Daoy (cell line): ENCODE data around the gene FBXW11. TPM values are rescaled to one million over a fixed set of nuclear protein-coding genes. Genes with fewer than 3 reads are reported as not detected.
"Not testable (repeated sequence)": the region's sequence is repeated elsewhere in the genome, so short reads cannot be mapped to it uniquely, and the experiment has no call there.

Experiments used
- DNase-seq: peaks from one replicate; pipeline ENCODE4 v3.0.0-alpha.2; 2015; ENCODE audit warnings: low read depth
- total RNA-seq: library from RNA; depleted of rRNA; stranded (reverse); fragments of >200 nt; shearing (Covaris generic); gene quantifications from 2 replicates; pipeline ENCODE4 v1.2.3, GENCODE V29; 2014

Gene FBXW11
- total RNA-seq, 1 experiment from 2014 or later, result 75.2 TPM

DNA sequence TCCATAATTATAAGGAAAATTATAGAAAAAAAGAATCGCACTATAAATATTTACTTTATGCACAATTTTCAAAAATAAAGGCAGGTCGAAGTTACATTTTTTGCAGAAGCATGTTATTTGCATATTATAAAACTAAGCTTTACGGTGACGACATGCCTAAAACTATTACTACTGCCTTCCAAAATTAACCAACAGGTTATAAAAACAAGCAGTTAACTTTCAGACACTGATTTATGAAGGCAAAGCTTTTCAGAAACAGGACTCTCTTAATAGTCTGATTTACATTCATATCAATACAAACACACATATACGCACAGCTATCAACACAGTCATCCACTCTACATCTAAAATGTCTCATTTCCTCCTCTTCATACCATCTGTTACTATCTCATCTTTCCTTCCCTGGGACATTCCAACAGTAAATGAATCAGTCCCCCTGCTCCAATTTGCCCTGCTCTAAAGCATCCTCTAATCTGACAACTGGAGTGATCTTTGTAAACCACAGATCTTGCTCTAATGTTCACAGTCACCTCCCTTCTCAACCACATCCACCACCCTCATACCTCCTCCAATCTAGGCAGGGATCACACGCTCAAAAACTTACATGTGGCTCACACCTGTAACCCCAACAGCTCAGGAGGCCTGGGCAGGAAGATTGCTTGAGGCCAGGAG, 21.6 kb downstream of the FBXW11 start:
- peak; percentile 90 for DNase-seq

DNA sequence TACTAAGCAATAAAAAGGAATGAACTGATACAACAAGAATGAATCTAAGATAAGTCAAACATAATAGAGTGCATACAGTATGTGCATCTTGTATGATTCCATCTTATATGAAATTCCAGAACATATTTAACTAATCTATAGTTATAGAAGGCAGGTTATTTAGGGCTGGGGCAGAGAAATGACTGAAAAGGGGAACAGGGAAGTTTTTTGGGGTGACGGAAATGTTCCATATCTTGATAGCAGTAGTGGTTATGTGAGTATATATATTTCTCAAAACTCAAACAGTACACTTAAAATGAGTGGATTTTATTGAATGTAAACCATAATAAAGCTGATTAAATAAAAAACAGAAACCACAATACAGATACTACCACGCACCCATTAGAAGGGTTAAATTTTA, 24.6 kb downstream of the FBXW11 start:
- DNase-seq, result no peak

DNA sequence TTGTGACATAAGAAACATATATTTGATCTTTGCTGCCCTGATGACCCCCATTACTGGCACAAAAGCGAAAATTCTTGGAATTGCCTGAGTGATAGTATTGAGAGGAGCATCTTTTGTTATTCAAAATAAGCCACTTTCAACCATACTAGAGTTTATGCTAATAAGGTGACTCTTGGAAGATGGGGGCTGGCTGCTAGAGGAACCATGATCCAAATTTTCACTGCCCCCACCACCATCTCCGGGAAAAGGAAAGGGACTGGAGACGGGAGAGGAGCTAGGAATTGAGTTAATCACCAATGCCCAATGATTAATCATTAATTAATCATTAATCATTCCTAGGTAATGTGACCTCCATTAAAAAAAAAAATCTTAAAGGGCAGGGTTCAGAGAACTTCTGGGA, 25.6 kb downstream of the FBXW11 start:
- DNase-seq, result no peak

DNA sequence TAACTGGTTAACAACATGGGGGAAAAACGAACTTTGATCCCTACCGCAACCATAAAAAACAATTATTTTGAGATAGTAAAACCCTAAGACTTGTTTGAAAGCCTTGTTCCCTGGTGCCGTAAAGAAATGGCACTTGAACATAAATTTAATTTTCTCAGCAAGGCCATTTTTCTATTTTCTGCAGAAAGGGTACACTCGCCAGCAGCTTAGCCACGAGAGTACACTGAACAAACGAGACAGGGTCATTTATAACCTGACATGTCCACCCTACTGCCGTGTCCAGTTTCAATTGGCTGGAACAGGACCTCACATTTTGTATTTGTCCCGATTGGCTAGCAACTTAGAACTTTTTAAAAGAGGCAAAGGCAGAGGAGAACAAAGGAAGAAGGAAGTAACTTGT, 26.8 kb downstream of the FBXW11 start:
- no peak for DNase-seq

DNA sequence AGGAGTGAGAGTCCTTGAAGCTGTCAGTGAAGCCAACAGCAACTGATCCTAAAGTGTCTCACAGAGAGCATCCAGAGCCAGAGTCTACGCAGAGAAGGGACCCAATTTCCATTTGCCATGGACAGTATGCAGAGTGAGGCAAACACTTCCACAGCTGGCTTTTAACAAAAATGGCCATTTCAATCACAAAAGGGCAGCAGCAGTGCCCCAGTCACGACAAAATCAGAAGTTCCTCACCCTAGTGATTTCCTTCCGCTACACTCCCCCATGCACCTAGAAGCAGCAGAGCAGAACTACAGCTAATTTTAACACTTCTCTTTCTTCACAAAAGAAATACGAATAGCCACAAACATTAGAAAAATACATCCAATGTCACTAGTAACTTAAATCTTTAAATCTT, 27.9 kb downstream of the FBXW11 start:
- no peak for DNase-seq

DNA sequence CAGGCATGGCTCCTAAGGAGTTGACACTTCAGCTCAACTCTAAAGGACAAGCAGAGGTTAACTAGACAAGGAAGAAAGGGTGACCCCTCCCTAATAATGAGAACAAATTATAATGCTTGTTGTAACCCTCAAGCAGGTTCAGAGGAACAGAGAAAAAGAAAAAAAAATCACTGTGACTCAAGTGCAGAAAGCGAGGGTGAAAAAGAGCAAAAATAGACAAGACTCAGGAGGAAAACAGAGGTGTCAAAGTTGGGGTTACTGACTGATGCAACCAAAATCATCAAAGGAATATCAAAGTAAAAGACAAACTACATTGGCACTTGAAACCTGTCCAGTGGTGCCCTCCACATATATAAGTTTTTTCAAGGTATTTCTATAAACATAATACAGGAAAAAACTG, 28.4 kb downstream of the FBXW11 start:
- DNase-seq, result no peak

DNA sequence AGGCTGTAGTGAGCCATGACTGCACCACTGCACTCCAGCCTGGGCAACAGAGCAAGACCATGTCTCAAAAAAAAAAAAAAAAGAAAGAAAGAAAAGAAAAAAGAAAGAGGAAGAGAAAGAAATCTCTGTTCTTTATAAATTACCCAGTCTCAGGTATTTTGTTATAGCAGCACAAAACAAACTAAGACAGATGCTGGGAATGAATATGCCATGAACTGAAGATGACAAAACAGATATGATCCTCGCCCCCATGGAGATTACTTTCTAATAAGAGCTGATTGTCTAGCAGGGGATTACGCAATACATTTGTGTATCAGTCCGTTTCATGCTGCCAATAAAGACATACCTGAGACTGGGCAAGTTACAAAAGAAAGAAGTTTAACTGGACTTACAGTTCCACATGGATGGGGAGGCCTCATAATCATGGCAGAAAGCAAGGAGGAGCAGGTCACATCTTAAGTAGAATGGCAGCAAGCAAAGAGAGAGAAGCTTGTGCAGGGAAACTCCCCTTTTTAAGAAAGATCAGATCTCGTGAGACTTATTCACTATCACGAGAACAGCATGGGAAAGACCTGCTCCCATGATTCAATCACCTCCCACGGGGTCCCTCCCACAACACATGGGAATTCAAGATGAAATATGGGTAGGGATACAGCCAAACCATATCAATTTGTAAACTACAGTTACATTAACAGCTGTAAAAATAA, 29.0 kb downstream of the FBXW11 start:
- DNase-seq, result not testable (repeated sequence)

DNA sequence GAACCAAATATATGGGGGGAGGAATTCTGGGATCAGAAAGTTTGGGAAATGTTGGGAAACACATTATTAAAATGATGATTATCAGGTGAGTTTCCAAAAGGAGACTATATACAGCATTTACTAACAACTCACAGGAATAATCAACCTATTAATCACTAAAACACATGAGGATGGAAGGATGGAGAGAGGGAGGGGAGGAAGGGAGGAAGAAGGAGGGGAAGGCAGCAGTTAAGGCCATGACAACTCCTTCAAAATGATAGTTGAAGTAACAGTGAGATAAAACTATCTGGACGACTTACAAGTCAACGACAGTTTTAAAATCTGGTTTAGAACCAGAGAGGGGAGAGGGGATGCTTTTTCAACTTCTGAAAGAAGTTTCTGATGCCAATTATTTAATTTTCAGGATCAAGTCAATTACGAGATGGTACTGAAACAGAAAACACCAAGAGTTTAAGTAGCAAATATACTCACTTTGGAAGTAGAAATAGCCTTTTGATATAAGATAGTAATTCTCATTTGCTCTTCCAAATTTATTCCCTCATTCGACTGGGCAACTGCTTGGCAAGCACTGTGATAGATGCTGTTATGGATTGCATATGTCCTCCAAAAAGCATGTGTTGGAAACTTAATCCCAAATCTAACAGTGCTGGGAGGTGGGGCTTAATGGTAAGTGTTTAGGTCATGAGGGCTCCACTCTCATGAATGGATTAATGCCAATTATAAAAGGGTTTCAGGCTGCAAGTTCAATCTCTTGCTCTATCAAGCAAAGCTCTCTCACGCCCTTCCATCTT, 30.4 kb downstream of the FBXW11 start:
- no peak for DNase-seq

DNA sequence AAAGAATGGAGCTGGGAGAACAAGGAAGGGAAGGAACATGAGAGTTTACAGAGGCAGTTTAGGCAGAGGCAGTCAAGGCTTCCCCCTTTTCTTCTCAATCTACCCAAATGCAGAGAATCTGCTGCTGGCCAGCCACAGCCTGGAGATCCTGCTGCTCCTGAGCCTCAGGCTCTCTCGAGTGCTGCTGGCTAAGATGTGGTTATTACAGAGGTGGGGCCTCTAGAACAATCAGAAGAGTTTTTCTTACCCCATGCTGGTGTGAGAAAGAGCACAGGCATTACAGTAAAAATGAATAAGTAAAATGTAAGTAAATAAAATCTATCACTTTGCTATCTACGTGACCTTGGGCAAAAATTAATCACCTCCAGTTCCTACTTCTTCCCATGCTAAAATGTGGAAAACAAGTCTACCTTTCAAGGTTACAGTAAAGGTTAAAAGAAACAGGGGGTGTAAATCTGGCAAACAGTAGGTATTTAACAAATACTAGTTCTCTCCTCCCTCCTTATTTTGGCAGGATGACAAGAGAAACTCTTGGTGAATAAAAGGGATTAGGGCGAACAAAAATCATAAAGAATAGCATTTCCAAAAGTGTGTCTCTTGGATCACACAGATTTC, 31.1 kb downstream of the FBXW11 start:
- DNase-seq, result peak; percentile 73

DNA sequence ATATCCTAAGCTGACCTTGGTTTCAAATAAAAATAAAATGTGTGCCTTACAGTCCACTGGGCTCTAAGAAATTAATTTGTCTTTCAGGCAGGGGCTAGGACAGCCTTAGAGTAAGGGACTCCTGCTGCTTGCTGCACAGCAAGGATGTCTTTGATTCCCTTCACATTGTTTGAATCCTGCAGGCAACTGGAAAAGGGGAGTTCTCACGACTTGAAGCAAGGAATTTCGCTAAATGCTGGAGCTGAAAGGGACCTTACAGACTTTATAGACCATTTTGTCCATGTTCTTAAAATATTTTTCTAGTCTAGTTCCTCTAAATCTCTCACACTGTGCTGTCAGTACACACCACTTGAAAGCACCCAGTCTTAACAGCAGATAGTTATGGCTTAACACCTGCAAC, 35.6 kb downstream of the FBXW11 start:
- DNase-seq, result no peak

DNA sequence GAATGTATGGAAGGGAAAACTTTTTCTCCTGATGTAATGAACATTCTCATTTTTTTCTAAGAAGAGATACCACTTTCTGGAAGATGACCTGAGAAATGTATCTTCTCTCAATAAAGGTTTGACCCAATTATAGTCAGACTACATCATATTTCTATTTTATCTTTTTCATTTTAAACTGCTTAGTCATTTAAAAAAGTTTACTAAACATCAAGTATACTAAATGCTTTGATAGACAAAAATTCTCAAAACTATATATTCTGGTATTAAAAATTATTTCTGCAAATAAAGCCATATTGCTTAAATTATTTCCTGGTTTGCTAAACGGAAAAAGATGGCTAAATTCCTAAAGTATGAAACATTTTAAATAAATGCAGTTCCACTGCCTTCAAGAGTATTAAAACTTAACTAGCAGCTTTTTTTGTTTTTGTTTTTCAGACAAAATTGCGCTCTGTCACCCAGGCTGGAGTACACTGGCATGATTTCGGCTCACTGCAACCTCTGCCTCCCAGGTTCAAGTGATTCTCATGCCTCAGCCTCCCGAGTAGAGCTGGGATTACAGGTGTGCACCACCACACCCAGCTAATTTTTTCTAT, 37.1 kb downstream of the FBXW11 start:
- no peak for DNase-seq

DNA sequence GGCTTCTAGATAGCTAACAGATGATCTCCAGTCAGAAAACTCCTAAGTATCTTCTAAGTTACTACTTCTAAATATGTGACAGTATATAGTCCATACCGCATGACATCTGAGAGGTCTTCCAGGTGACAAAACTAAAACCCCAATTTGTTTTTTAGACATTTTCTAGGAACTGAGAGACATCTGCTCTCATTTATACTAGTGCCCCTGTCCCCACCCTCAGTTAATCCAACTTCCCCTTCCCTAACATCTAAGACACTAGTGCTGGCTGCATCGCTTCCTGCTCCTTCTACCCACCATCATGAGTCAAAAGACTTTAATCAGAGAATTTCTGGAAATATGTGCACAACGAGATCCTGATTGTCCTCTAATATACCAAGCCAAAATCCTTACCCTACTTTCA, 37.9 kb downstream of the FBXW11 start:
- no peak for DNase-seq

DNA sequence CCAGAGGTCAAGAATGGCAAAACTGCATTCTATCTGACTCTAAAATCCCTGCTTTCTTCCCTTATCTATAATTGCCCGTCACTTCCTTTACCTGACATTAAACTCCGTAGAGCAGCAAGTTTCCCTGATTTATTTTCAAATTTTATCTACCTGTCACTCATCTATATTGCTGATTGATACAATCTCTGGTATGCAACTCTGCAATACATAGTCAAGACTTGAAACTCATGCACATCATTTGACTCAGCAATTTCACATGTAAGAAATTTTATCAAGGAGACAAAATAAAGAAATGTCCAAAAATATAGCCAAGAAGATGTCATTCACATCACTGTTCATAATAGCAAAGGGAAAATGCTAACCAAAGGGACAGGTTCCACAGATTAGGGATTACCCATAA, 39.5 kb downstream of the FBXW11 start:
- no peak for DNase-seq

DNA sequence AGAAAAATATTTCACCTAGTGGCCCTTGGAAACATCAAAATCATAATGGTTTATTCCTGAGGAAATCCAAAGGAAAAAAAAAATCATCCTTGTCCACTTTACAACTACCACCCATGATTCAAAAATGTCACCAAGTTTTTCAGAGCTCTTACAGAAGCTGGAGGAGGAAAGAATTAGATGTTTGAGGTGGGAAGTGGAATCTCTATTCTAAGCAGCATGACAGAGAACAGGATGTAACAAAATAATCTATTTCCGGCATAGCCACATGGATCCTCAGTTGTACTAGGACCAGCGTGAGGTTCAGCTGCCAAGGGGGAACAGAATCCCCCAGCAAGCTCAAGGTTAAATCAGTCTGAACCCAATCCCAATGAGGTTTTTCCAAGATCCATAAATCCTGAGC, 40.2 kb downstream of the FBXW11 start:
- no peak for DNase-seq

DNA sequence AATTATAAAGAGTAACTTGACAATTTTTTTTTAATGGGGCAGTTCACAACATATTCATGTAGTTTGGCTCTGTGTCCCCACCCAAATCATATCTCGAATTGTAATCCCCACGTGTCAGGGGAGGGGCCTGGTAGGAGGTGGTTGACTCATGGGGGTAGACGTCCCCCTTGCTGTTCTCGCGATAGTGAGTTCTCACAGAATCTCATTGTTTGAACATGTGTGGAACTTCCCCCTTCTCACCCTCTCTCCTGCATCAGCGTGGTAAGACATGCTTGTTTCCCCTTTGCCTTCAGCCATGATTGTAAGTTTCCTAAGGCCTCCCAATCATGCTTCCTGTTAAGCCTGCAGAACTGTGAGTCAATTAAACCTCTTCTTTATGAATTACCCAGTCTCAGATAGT, 40.7 kb downstream of the FBXW11 start:
- DNase-seq, result no peak

DNA sequence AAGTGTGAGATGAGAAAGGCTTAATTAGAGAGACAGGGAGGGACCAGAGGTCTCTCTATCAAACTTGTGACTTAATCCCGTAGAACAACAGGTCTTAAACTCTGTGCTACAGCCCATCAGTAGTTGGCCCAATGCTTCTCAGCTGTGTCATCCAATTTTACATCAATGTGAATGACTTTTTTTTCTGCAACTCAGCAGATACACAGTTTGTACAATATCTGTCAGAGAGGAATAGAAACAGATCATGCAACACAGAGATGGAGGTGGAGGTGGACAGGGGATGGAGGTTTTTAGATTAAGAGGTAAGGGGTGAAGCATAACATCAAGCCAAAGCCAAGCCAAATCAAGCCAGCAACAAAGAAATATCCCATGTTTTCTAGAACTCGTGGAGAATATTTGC, 43.0 kb downstream of the FBXW11 start:
- DNase-seq, result no peak

DNA sequence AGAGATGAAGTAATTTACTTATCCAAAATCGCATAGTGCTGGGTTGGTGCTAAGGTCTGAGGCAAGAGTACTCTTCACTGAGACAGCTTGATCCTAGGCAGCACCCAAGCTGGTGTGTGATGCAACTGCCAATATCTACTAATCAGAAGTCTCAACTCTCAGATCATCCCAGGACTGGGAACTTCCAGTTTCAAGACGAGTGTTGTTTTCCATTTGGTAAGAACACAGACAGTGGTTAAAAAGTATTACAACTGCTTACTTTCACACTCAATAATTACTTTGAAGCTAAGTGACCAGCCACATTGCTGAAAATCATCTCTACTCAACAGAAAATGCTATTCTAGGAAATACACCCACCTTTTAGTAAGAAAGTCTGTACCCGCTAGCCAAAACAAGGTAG, 45.3 kb downstream of the FBXW11 start:
- no peak for DNase-seq

DNA sequence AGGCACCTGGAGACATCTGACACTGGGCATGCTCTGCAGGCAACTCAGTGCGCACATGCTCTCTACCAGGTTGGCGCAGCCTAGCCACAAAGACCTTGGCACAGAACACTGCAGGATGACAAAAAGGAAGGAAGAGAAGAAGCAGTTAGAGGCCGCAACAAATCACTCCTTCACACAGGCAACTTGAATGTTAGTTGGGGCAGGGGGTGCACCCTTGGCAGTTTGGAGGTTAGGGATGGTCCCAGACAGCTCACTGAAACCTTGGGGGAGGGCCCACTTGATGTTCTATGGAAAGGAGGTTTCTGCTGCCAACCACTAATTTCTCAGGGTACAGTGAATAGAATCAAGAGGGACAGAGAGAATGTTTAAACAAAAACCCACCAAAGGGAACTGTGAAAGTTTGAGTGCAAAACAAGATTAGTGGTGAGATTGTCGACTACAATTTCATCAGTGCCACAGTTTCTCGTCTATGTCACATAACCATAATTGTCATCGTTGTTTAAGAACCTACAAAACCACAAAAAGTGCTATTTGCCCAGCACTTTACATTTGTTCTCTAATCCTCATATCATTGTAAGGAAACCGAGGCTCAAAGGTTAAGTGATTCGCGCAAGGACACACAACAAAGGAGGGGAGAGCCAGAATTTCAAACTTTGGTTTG, 48.7 kb downstream of the FBXW11 start:
- DNase-seq, result peak; percentile 5

DNA sequence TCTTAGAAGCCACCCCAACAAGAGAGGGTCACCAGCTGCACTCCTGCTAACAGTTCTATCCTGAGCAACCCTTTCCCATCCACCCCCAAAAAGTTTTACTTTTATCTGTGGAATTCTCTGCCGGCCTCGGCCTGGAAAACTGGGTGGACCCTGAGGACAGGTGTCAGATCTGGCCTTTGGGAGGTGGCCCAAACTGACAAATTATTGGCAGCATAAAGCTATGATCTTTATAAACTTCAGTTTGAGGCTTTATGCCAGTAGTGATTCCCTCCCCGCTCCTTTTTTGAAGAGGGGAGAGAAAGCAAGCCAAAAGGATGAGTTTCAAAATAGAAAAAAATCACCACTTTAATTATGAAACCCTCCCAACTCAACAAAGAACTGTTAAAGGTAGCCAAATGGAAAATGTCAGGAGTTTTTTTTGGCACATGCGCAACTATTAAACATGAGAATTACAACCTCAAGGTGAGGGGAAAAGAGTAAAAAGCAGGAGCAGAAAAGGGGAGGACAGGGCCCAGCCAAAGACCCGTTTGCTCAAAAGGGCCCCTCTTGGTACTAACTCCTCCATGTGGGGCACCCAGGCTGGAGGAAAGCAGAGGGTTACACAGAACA, 49.4 kb downstream of the FBXW11 start:
- no peak for DNase-seq

DNA sequence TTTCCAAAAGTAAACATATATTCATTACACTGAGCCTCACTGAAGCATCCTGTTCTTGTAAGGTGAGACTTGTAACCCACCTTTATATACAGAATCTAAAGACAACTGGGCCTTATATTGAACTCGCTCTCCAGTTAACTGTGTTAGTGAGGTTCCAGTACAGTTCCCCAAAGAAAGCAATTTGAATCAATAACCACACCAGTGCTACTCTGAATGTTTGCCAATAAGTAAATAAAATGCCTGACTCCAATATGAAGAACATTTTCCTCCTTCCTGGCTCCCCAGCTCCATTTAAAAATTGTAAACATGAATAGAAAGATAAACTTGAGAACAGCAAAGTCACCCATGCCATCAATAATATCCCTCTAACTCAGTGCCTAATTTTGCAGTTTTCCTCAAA, 50.1 kb downstream of the FBXW11 start:
- no peak for DNase-seq

DNA sequence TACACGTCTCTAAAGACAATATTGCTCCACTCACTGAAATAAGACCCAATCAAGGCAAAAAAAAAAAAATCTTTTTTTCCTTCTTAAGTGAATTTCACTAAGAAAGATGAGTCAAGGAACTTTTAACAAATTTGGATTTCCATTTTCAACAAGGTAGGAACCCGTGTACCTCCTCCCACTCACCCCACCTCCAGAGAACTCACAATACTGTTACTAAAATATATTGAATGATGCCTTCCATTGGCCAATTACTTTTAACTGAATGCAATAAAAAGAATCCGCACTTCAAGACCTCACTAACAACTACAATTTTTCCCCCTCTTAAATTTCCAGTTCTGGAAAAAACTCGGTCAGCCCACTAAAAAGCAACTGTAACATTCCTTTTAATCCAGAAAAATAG, 50.7 kb downstream of the FBXW11 start:
- no peak for DNase-seq
